ENCODE data around the gene USP2.

Gene USP2

DNA sequence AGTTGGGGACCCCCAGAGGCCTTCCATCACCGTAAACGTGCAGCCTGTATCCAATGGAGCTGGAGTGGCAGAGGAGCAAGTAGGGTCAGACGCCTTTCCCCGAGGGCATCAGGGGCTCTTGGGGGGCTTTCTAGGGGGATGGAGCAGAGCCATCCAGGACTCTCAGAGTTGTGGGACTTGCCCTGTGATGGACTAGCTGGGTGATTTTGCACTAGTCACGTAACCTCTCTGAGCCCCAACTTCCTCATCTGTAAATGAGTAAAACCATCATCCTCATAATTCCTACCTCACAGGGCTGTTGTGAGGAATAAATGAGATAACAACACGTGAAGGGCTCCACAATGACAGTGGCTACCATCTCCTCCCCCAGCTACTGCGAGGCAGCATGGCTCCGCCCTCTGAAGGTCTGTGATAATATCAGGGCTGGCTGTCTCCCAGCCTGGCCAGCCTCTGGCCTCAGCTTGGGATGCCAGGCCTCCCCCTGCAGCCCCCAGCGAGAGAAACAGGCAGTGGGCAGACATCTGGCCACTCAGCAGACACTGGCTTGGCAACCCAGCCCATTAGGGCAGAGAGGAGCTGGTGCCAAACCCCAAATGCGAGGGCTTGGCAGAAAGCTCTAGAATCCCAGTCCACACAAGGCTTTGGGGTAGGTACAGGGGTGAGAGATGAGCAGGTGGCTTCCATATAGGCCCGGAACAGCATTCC, 6.7 kb downstream of the USP2 start:
- DNase-seq (ENCODE audit: low read depth, low spot score), result no peak
- no peak overlapping the region for H3K4me3 ChIP-seq (ENCODE audit: low read depth, low read length)
- in situ Hi-C loops (cut with HindIII; ENCODE audit: low sequenced_read_pairs), result no loop called here
- no peak for TF ChIP-seq CTCF (IDR thresholded peaks at IDR 0.05; ENCODE audit: low read depth, low read length)

DNA sequence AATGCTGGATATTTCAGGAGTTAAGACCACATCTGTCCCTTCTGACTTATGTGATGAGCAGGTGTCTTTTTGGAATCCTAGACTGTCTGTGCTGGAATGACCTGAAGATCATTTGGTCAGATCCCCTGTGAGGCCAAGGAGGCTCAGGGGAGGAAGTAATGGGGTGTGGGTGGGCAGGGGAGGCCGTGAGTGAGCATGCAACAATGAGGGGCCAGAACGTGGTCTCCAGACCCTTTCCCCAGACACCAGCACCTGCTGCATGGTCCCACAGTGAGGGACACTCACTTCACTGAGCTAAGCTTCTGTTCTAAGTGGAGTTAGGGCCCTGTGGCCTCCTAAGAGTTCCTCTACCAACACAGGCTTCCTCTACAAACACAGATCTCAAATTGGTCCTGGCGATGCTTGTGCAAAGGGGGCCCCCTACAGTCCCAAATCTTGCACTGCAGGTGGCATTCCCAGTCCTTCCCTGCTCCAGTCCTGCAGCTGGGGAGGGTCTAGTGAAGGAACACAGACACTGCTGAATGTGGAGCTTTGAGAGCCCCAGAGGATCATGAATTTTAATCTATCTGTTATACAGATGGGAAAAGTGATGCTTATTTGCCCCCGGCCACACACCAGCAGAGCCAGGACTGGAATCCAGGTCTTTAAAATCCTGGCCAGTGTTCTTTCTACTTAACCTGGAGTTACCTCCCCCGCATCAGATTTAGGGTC, 7.4 kb downstream of the USP2 start:
- DNase-seq (ENCODE audit: low read depth, low spot score), result peak; percentile 70
- in situ Hi-C loops (cut with HindIII; ENCODE audit: low sequenced_read_pairs), result no loop called here
- H3K4me3 ChIP-seq (ENCODE audit: low read depth, low read length), result no peak overlapping the region
- peak; percentile 95 for TF ChIP-seq CTCF (IDR thresholded peaks at IDR 0.05; ENCODE audit: low read depth, low read length)

DNA sequence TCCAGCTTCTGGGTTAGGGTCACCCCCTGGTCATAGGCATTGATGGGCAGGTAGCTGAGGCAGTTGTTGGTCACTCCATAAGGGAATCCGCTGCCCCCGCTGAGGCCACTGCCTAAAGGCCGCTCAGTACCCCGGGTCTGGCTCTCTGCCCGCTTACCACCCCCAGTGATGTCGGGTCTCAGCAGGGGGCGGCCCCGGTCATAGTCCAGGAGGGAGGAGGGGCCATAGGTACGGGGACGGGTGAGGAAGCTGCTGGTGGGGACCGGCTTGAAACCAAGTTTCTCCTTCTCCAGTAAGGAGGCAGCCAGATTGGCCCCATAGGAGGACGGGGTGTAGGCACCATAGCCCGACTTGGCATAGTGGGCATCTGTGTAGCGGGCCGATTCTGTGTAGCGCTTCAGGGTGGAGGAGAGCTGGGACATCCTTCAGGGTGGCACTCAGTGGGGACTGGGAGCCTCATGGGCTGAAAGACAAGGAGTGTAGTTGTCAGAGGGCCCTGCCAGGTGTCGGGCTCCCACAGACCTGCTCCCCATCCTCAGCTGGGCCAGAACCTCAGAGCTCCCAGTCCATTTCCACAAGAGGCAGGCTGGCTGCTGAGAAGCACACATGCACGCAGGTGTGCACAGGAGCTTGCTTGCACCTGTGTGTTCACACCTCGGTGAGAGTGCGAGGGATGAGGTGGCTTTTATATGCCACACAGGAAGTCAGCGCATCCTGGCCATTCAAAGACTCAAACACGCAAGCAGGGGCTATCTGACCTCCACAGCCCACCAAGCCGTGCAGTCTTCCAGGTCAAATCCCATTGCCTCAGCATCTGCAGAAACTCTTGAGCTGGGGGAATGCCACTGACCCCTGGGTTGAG, 8.2 kb downstream of the USP2 start:
- no peak for TF ChIP-seq CTCF (IDR thresholded peaks at IDR 0.05; ENCODE audit: low read depth, low read length)
- in situ Hi-C loops (cut with HindIII; ENCODE audit: low sequenced_read_pairs), result no loop called here
- no peak overlapping the region for H3K4me3 ChIP-seq (ENCODE audit: low read depth, low read length)

GRCh38 chr11:119372260-119373058, 9.0 kb downstream of the USP2 start:
- H3K4me3 ChIP-seq (ENCODE audit: low read depth, low read length), result no peak overlapping the region
- DNase-seq (ENCODE audit: low read depth, low spot score), result no peak
- TF ChIP-seq CTCF (IDR thresholded peaks at IDR 0.05; ENCODE audit: low read depth, low read length), result no peak
- in situ Hi-C loops (cut with HindIII; ENCODE audit: low sequenced_read_pairs), result no loop called here

More for the DNA sequence above, 8.2 kb downstream of the USP2 start:
- no peak for DNase-seq (ENCODE audit: low read depth, low spot score)

DNA sequence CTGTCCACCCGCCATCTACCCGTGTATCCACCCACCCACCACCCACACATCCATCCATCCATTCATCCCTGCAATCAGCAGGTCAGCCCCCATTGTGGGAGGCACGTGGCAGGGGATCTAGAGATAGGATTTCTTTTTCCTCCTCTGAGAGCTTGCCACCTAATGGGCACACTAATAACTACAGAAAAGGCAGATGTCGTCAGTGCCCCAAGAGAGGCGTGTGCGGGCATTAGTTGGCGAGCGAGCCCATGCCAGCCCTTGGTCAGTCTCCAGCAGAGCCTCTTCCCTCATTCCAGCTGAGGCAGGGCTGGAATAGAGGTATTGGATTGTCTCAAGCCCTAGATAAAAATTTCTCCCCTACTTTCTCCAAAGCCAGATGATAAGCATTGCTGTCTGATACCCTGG, 9.7 kb downstream of the USP2 start:
- no peak overlapping the region for H3K4me3 ChIP-seq (ENCODE audit: low read depth, low read length)
- in situ Hi-C loops (cut with HindIII; ENCODE audit: low sequenced_read_pairs), result no loop called here
- DNase-seq (ENCODE audit: low read depth, low spot score), result no peak

More for the DNA sequence above, 9.7 kb downstream of the USP2 start:
- no peak for TF ChIP-seq CTCF (IDR thresholded peaks at IDR 0.05; ENCODE audit: low read depth, low read length)

Measured in astrocyte of the spinal cord (primary cell).